NCI-H2196 treated with DMSO at 0.1 percent for 48 hours (cell line): ENCODE measurements around the gene ATF5.
"Not testable (repeated sequence)": the region's sequence is repeated elsewhere in the genome, so short reads cannot be mapped to it uniquely, and the experiment has no call there.

Experiments used
- DNase-seq: peaks from one replicate; lab custom pipeline; 2025; ENCODE audit not compliant: unreplicated experiment; lab: John Stamatoyannopoulos, UW

The ATF5 gene

DNA sequence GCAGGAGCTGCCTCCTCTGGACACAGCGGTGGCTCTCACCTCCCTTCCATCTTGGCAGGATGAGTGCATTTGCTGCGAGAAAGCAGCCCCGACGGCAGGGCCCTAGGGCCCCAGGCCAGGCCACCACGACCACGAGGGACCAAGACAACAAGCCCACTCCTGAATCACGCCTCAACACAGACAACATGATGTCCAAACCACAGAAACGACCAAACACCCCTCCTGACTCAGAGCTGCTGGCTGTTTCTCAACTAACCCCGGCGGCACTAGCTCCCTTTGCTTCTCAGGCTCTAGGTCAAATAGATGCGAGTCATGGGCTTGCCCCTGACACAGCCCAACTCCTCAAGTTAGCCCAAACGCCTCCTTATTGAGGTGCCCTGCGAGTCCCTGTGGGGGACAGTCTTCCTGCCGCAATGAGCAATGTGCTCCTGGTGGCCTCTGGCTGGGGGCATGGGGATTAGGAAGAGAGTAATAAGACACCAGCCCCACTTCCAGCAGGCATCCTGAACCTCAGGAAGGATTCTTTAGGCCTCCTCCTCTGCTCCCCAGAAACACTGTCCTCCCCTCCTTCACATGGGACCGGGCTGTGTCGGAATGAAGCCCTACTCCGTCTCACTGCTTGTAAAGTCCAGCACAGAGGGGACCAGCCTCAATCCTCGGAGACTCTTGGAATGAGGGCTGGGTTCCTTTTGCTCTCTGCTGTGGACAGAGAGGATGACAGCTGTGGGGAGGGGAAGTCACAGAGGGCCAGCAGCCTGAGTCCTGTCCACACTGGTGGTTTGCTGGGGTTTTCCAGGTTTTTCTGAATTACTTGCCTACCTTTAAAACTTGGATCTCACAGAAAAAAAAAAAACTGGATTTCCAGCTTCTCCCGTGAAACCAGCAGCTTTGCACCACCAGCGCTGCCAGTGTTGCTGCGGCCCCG is 6.9 kb upstream of the ATF5 start:
- no peak for DNase-seq

DNA sequence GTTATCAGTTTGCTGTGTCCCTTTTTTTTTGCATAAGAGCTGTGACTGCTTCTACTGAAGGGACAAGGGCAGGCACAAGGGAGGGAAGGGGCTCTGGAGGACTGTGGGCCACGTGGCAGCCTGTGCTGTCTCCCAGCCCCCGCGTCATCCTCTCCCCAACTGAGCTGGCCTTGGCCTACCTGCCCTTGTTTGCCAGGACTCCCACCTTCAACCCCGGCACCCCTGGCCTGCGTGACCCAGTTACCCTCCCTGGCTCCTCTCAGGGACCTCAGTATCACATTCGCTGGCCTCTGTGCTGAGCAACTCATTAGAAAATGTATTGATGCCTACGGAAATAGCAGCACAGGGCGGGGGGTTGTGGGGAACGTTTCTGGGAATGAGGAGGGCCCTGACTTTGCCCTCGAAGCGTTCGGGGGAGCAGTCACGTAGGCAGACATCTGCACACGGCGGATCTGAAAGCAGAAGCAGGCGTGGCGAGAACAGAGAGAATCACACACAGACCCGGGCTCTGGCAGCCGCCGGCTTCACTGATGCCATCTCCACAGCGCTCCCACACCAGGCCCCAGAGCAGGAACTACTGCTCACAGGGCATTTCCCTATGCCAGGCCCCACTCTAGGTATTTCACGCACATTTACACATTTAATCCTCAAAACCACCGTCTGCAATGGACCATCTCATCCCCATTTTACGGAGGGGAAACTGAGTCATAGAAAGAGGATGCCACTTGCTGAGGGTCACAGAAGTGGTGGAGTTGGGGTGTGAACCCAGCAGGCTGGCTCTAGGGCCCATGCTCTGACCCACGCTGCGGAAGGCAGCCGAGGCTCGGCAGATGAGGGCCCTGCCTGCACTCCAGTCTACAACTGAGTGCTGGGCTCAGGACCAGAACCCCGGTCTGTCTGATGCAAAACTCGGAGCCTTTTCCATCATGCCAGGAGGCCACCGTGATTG is 5.7 kb upstream of the ATF5 start:
- no peak for DNase-seq

DNA sequence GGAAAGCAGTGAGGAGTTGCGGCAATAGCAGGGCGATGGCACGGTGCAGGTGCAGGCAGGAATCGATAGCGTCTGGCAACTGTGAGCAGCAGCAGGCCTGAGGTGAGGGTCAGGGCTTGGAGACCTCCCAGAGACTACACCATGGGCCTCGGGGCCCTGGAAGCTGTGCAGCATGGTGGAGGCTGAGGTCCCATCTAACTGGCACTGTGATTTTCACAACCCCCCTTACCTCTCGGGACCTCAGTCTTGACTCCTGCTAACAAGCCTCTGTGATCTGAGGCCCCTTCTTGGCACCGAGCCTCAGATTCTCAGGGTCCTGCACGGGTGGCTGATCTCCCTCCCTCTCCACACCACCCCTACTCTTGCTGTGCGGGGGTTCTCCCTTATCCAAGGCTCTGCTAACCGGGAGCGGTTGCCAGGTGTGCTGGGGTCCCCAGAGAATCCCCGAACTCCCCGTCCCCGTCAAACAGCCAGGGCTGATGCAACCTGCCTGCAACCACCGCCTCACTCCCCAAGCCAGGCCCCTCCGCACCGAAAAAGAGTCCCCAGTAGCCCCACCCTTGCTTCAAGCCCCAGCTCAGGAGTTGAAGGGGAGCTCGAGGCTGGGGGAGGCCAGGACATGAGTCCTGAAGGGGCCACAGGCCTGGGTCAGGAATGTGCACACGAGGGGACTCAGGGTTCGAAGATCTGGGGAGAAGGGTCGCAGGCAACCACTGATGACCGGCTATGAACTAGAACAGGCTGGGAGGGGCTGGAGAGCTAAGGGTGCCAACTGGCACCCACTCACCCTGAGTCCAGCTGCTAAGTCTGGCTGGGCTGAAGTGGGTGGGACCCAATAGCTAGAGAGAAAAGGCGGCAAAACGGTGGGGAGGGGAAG is 4.8 kb upstream of the ATF5 start:
- no peak for DNase-seq

DNA sequence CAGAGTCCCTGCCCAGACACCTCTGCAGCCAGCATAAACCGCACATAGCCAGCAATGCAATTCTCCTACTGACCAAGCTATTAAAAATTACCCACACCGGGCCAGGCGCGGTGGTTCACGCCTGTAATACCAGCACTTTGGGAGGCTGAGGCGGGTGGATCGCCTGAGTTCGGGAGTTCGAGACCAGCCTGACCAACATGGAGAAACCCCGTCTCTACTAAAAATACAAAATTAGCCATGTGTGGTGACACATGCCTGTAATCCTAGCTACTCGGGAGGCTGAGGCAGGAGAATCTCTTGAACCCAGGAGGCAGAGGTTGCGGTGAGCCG is 4.2 kb upstream of the ATF5 start:
- not testable (repeated sequence) for DNase-seq

DNA sequence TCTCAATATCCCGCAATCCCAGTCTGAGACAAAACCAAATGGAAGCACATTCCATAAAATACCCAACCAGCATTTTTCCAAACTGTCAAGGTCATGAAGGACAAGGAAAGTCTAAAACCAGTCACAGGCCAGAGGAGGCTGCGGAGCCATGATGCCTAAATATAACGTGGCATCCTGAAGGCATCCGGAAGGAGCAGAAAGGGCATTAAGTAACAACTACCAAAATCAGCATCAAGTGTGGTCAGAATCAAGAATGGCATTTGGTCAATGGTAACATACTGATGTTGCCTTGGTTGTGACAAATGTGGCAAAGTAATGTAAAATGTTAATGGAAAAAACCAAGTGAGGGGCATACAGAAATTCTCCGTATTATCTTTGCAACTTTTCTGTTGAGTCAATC is 3.5 kb upstream of the ATF5 start:
- DNase-seq, result no peak

DNA sequence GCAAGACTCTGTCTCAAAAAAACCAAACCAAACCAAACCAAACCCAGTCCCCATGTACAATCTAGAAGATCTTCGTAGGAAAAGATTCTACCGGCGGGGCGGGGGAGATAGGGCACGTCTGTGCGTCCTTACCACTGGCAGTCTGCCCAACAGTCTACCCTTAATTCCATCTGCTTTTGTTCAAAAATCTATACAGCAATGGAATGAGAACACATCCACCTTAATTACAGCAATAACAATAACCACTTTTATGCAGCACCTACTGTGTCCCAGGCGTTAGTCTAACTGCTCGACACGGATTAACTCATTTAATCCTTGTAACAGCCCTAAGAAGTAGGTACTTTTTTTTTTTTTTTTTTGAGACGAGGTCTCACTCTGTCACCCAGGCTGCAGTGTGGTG is 2.5 kb upstream of the ATF5 start:
- no peak for DNase-seq

DNA sequence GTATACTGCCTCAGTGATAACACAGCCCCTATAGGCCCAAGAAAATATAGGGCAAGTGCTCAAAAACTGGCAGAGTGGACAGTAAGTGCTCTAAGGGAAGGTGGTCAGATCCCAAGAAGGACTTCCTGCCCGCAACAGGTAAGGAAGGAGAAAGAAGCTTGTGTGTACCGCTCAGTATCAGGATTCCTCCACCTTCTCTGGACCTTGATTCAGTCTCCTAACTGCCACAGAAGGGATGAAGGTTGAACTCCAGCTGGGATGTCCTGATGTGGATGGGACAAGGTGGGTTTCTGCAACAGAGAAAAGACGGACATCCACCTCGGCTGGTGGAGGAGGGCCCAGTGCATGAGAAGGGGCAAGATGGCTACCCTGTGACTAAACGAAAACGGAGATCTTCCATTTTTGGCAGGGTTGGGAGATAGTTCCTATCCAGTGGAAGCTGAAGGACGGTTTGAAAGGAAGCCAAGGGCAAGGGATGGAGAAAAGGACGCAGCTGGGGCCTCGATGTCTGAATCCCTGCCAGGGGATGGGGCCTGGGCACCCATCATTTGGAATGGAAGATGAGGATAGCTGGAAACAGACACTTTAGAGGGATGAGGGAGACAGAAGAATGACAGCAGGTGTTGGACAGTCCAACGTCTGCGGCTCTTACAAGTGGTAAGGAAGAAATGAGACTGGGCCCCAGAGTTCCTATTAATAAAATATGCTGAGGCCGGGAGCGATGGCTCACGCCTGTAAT is 1.3 kb upstream of the ATF5 start:
- DNase-seq, result no peak

DNA sequence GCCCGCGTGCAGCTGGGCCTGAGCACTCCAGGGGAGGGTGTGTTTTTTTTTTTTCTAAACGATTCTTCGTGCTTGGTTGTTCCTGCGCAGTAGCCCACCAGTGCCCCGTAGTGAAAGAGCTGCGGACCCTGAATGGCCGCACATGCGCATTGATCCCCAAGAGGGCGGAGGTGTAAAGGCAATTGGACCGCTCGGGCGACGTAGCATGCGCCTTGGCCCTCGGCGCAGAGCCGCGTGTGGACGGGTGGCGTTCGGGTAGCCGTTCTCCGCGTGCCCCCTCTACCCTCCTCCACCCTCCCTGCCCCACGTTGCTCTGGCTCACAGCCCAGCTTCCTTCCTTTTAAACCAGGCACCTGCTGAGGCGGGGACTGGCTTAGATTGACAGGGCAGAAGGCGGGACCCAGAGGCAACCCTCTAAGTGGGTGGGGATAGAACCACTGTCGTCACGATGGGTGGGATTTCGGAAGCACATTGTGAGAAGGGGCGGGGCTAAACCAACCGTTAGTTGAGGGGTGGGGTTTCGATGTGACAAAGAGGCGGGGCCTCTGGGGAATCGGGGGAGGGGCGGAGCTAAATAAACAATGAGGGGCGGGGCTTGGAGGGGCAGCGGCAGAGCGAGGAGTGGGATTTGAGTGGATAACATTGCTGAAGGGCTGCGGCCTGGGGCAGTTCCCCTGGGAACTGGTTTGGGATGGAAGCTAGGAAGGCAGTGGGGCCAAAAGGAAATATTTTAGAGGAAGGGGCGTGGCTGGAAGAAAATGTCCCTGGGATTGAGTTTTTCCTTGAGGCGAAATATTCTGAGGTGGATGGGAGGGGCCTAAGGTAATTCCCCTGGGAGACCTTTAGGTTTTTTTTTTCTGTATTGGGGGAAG is 842 bp downstream of the ATF5 start:
- peak; percentile 97 for DNase-seq

DNA sequence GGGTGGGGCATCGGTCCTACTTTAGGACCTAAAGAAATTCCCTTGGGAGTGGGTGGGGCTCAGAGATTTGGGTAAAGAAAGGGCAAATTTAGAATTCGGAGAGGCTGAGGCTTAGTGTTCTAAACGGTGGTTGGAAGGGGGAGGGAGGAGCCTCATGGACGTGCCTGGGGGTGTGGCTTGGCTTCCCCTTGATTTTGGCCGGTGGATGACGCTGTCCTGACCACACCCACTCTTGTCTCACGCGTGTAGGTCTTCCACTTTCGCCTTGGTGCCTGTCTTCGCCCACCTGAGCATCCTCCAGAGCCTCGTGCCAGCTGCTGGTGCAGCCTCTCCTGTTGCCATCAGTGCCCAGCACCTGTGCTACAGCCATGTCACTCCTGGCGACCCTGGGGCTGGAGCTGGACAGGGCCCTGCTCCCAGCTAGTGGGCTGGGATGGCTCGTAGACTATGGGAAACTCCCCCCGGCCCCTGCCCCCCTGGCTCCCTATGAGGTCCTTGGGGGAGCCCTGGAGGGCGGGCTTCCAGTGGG is 1.5 kb downstream of the ATF5 start:
- peak; percentile 60 for DNase-seq

DNA sequence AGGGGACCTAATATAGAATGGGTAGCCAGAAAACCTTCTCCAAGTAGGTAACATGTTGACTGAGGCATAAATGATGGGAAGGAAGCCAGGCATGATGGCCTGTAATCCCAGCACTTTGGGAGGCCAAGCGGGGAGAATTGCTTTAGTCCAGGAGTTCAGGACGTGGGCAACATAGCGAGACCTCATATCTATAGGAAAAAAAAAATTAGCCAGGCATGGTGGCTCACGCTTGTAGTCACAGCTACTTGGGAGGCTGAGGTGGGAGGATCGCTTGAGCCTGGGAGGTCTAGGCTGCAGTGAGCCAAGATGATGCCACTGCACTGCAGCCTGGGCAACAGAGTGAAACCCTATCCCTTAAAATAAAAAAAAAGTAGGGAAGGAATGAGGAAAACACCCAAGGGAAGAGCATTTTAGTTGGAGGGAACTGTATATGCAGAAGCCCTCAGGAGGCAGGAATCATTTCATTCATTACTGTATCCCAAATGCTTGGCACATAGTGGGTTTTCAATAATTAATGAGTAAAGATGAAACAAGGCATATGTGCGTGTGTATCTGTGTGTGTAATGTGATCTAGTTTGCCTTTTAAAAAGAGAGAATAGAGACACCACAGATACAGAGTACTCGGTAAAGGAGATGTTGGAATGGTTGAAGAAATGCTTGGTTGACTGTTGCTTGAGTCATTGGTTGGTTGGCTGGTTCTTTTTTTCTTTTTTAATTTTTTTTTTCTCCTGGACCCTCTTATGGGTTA is 2.5 kb downstream of the ATF5 start:
- no peak for DNase-seq

DNA sequence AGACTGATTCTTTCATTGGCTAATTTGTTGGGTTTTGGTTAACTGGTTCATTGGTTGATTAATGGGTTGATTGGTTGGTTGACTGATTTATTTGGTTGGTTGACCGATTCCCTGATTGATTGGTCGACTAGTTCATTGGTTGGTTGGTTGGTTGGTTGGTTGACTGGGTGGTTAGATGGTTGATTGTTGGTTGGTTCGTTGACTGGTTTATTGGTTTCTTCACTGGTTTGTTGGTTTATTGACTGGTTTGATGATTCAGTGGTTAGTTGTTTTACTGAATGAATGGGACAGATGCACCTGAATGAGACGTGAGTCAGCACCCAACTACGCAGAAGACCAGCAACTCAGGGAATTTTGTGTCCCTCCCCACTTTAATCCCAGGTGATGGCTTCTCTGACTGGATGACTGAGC is 3.0 kb downstream of the ATF5 start:
- DNase-seq, result no peak

DNA sequence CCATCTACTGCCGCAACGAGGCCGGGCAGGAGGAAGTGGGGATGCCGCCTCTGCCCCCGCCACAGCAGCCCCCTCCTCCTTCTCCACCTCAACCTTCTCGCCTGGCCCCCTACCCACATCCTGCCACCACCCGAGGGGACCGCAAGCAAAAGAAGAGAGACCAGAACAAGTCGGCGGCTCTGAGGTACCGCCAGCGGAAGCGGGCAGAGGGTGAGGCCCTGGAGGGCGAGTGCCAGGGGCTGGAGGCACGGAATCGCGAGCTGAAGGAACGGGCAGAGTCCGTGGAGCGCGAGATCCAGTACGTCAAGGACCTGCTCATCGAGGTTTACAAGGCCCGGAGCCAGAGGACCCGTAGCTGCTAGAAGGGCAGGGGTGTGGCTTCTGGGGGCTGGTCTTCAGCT is 3.7 kb downstream of the ATF5 start:
- DNase-seq, result no peak

DNA sequence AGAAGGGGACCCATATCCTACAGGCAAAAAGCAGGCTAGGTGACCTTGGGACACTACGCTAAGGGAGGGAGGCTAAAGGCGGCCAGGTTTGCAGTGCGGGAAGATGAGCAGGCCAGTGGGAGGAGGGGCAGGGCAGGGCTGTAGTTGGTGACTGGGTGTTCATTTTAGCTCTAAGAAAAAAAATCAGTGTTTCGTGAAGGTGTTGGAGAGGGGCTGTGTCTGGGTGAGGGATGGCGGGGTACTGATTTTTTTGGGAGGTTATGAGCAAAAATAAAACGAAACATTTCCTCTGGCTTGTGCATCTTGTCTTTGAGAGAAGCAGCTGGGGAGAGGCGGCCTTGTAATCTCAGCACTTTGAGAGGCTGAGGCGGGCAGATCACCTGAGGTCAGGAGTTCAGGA is 4.6 kb downstream of the ATF5 start:
- DNase-seq, result no peak

DNA sequence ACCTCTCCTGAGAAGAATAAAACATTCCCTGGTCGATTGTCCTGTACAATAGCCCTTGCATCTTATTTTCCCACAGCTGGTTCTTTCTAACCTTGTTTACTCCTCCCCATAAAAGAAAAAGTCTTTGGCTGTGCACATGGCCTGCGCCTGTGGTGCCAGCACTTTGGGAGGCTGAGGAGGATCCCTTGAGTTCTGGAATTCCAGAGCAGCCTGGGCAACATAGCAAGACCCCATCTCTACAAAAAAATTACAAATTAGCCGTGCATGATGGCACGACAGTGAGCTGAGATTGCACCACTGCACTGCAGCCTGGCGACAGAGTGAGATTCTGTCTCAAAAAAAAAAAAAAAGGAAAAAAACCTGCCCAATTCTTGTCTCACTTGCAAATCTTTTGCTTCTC is 7.5 kb downstream of the ATF5 start:
- no peak for DNase-seq

DNA sequence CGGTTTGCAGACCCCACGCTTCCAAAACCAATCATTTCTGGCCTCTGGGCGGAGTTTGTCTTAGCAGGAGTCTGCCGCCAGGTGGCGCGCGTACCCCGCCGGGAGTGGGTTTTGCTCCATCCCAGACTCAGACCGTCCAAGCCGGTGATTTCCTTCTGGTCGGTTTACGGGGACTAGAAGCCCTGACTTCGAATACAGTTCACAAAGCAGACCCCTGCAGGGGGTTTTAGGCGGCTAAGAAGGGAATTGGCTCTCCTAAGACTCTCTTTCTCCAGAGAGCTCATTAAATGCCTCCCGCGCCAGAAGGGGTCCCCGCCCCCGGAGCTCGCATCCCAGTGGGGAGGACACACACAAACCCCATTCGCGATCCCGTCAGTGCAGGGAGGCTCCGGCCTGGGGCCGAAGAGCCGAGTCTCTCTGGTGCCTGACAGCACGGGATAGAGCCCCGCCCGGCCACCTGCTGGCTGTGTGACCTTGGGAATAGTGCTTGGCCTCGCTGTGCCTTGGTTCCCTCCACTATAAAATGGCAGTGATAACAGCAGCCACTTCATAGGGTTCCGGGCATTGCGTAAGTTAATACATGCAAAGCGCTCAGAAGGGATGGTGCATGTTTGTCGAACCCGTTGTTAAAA is 8.9 kb downstream of the ATF5 start:
- DNase-seq, result peak; percentile 35

DNA sequence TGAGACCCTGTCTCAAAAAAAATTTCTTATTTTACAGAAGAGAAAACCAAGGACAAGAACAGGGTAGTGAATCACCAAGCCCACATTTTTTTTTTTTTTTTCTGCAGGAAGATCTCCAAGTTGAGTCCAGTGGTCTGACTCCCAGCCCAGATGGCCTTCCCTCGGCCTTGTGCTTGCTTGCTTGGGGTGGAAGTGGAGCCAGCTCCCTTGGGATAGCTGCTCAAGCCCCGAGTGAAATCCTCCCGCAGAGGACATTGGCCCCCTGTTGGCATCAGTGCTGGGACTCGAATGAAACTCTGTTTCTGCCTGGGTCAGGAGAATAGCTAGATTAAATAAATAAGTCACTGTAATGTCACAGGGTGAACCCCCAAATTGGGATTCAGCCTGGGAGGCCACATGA is 9.7 kb downstream of the ATF5 start:
- DNase-seq, result no peak

DNA sequence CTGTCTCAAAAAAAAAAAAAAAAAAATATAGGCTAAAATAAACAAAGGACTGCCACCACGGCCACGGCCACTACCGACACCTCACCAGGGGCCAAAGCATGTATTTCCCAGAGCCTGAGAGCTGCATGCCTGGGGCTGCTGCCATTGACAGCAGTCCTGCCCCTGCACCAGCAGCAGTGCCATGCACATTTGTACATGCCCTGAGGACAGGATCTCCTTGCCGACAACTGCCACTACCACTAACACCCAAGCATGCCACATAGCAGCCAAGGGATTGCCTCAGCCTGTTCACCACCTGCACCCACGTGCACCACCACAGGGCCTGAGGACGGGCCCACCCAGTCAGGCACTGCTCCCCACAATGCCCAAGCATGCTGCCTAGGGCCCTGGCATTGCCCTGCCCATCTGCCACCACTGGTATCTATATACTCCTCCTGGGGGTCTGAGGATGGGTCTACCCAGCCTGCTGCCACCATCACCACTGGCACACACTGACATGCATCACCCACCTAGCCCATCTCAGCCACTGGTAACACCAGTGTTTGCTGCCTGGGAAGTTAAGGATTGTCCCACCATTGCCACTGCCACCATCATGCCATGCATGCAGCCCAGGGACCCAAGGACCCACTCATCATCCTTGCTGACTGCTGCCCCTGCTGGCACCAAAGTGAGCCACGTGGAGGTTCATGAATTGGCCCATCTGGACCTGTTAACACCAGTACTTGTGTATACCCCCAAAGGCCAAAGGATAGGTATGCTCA is 10.9 kb downstream of the ATF5 start:
- no peak for DNase-seq

DNA sequence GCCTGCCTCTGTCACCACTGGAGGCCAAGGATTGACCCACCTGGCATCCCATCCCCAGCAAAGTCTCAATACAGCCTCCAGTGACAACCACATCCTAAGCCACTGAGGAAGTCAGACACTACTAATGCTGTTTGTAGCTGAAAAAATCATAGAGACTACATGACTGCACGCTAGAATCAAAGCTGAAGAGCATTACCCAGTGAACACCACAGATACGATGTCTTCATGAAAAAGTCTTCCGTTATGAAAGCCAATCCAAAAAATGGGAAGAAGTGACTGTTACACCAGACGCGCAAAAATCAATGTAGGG is 11.4 kb downstream of the ATF5 start:
- no peak for DNase-seq
